ENCODE data around the gene OARD1.

DNA sequence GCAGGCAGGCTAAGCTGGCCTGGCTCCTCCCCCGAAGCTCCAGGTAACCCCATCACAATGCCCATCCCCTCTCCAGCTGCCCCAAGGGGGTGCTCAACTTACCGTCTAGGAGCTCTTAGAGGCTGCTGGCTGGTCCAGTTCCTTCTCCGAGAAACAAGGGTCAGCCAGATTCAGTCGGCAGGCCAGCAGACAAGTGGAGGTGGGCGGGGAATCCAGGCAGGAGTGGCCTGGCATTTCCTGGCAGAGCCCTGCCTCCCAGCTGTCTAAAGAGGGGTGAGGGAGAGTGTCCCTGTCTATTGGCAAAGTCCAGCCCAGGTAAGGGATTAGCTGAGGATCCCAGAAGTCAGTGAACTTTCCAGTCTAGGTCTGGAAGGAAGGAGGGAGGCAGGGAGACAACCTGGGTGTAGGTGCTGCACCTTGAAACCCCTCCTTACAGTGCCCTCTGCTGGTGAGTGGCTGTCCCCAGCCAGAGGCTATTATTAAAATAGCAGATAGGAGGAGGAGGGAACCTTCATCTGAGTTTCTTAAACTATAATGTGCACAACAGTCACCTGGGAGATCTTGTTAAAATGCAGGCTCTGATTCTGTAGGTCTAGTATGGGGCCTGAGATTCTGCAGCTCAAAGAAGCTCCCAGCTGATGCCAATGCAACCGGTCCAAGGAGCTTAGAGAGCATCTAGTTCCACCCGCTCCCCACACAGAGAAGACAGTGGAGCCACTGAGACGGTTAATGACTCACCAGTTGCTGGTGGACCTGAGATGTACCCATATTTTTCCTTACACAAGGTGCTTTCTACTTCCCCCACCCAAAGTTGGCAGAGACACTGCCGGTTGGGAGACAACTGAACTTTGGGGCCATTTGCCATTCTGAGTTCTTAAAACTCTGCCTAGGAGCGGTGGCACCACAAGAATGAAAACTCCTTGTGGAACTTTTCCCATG lies 32.8 kb downstream of the OARD1 start, which contains the start of gene UNC5CL:
- no peak for TF ChIP-seq POLR2A (IDR thresholded peaks at IDR 0.05)
- TF ChIP-seq, protein P1, sequence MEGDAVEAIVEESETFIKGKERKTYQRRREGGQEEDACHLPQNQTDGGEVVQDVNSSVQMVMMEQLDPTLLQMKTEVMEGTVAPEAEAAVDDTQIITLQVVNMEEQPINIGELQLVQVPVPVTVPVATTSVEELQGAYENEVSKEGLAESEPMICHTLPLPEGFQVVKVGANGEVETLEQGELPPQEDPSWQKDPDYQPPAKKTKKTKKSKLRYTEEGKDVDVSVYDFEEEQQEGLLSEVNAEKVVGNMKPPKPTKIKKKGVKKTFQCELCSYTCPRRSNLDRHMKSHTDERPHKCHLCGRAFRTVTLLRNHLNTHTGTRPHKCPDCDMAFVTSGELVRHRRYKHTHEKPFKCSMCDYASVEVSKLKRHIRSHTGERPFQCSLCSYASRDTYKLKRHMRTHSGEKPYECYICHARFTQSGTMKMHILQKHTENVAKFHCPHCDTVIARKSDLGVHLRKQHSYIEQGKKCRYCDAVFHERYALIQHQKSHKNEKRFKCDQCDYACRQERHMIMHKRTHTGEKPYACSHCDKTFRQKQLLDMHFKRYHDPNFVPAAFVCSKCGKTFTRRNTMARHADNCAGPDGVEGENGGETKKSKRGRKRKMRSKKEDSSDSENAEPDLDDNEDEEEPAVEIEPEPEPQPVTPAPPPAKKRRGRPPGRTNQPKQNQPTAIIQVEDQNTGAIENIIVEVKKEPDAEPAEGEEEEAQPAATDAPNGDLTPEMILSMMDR (IDR thresholded peaks at IDR 0.05): peak in 4 of 6 experiments; percentile 55 to 78 (median 74)
